ENCODE data around the gene SMG6.

Gene SMG6

GRCh38 chr17:2040942-2041560 lies 262.5 kb downstream of the SMG6 start:
- DNase-seq, result no peak

GRCh38 chr17:2040219-2040827 lies 263.3 kb downstream of the SMG6 start:
- no peak for DNase-seq

GRCh38 chr17:2037155-2037554 lies 266.4 kb downstream of the SMG6 start:
- DNase-seq, result no peak

- DNase-seq, result no peak
These were observed 267.8 kb downstream of the SMG6 start for GRCh38 chr17:2035541-2036488.

GRCh38 chr17:2034806-2035540 lies 268.6 kb downstream of the SMG6 start:
- no peak for DNase-seq

GRCh38 chr17:2034157-2034556 lies 269.4 kb downstream of the SMG6 start:
- no peak for DNase-seq

GRCh38 chr17:2033153-2033552 lies 270.4 kb downstream of the SMG6 start:
- DNase-seq, result no peak

GRCh38 chr17:2030779-2031163 lies 272.8 kb downstream of the SMG6 start:
- DNase-seq, result no peak

- peak; percentile 56 for DNase-seq
These were observed 273.4 kb downstream of the SMG6 start, which contains the start of gene DPH1 for GRCh38 chr17:2029911-2030778. TSS of gene DPH1 (plus strand) at chr17:2030153. CDS start at chr17:2030170, 17 bp downstream.

GRCh38 chr17:2028737-2029136 lies 274.8 kb downstream of the SMG6 start:
- peak; percentile 23 for DNase-seq

GRCh38 chr17:2028234-2028614 lies 275.4 kb downstream of the SMG6 start:
- no peak for DNase-seq

- no peak for DNase-seq
These were observed 275.9 kb downstream of the SMG6 start for GRCh38 chr17:2027528-2028233.

- no peak for DNase-seq
These were observed 277.8 kb downstream of the SMG6 start for GRCh38 chr17:2025622-2026309.

GRCh38 chr17:2025220-2025621 lies 278.4 kb downstream of the SMG6 start, which contains the start of gene RTN4RL1:
TSS of gene RTN4RL1 (minus strand) at chr17:2025334. CDS start at chr17:2024865, 469 bp downstream.
- DNase-seq, result peak; percentile 63

GRCh38 chr17:2024572-2025219 lies 278.9 kb downstream of the SMG6 start:
- DNase-seq, result no peak

- peak; percentile 11 for DNase-seq
These were observed 279.7 kb downstream of the SMG6 start for GRCh38 chr17:2023692-2024571.

GRCh38 chr17:2023256-2023655 lies 280.3 kb downstream of the SMG6 start:
- no peak for DNase-seq

GRCh38 chr17:2022647-2023240 lies 280.8 kb downstream of the SMG6 start:
- no peak for DNase-seq

- no peak for DNase-seq
These were observed 282.9 kb downstream of the SMG6 start for GRCh38 chr17:2020721-2021120.
